Left forelimb (tissue), 1 donor: Measurements from ENCODE around the gene C3orf33.

Experiments used
- DNase-seq: peaks from one replicate; pipeline ENCODE4 v3.0.0-alpha.2; 2018; ENCODE audit warnings: low spot score

C3orf33 gene

DNA sequence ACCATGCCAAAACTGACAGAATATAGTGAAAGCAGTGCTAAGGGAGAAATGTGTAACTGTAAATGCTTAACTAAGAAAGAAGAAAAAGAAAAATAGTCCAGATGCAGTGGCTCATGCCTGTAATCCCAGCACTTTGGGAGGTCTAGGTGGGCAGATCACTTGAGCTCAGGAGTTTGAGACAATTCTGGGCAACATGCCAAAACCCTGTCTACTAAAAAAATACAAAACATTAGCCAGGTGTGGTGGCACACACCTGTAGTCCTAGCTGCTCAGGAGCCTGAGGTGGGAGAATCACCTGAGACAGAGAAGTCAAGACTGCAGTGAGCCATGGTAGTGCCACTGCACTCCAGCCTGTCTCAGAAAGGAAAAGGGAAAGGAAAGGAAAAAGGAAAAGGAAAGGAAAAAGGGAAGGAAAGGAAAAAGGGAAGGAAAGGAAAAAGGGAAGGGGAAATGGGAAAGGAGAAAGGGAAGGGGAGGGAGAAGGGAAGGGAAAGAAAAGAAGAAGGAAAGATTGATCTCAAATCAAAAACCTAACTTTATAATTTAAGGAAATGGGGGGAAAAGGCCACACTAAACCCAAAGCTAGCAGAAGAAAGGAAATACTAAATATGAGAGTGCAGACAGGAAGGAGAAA, 20.3 kb downstream of the C3orf33 start:
- no peak for DNase-seq

DNA sequence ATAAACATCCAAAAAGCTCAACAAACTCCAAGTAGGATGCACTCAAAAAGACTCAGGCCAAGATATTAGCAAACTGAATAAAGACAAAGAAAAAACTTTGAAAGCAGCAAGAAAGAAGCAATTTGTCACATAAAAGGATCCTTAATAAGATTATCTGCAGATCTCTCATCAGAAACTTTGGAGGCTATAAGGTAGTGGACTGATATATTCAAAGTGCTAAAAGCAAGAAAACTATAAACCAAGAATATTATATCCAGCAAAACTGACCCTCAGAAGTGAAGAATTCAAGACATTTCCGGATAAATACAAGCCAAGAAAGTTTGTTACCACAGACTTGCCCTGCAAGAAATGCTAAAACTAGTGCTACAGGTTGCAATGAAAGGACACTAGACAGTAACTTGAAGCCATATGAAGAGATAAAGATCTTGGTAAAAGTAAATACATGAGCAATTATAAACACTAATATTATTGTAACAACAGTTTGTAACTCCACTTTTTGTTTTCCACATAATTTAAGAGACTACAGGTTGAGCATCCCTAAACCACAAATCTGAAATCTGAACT, 23.6 kb downstream of the C3orf33 start:
- no peak for DNase-seq

DNA sequence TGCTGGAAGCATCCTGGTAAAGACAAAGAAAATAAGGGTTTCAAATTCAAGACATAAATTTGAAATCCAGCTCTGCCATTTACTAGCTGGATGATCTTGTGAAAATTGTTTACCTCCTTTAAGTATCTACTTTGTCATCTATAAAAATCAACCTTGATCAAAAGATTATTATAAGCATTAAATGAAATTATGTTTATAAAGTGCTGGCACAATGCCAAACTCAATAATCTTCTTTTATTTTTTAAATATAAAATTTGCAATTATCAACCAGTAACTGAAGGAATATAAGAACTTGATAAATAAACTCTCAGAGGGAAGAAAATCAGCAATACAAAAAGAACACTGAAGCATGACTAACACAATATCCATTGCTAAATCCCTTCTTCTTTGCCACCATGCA, 25.8 kb downstream of the C3orf33 start:
- no peak for DNase-seq

DNA sequence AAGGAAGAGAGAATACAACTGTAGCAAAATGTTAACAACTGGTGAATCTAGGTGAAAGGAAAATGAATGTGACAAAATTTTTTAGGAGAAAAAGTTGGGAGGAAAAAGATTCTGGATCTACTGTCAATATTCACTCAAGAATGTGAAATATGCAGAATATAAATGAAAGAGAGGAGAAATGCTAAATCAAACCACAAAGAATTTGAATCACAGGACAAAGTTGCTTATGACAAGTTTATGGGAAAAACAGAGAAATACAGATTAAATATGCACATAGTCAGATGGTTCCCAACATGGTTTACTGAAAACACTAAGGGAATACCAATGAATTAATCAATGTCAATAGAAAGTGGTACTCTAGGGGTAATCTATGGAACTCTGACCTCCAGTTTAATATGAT, 27.6 kb downstream of the C3orf33 start:
- DNase-seq, result no peak

DNA sequence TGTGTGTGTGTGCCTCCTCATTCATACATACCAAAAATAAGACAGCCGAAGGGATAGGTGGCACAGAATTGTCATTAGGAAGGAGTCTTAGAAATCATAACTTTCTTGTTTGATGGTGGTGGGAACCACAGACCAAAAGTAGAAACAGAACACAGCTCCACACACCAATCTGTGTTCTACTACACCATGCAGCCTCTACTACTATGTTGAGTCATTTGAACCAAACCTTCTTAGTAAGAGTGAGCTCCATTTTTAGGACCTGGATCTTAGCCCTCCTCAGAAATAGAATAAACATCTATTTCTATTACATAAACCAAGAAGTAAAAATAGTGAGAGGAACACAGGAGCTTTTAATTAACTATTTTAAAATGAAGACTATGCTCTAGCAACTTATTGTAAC, 33.3 kb downstream of the C3orf33 start:
- no peak for DNase-seq

DNA sequence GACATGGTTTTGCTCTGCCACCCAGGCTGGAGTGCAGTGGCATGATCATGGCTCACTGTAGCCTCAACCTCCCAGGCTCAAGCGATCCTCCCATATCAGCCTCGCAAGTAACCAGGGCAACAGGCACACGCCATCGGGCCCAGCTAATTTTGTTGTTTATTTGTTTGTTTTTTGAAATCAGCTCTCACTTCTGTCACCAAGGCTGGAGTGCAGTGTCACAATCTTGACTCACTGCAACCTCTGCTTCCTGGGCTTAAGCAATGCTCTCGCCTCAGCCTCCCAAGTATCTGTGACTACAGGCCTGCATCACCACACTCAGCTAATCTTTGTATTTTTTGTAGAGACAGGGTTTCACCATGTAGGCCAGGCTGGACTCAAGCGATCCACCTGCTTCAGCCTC, 35.0 kb downstream of the C3orf33 start:
- DNase-seq, result no peak

DNA sequence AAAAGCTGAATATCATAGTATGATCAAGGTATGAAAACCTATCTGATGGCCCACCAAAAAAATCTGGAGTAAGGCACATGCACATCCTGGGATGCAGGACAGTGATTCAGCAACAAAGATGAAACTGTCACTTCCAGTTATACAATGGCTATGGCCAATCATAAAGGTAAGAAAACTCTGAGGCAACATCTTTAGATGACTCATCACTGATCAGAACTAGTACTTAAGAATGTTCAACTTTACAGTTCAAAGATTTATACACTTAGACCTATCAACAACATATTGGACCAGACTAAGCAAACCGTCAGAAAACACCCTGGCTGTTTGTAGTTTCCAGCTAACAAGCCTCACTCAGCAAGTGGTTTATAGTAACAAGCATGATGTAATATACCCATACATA, 39.9 kb downstream of the C3orf33 start:
- DNase-seq, result no peak

DNA sequence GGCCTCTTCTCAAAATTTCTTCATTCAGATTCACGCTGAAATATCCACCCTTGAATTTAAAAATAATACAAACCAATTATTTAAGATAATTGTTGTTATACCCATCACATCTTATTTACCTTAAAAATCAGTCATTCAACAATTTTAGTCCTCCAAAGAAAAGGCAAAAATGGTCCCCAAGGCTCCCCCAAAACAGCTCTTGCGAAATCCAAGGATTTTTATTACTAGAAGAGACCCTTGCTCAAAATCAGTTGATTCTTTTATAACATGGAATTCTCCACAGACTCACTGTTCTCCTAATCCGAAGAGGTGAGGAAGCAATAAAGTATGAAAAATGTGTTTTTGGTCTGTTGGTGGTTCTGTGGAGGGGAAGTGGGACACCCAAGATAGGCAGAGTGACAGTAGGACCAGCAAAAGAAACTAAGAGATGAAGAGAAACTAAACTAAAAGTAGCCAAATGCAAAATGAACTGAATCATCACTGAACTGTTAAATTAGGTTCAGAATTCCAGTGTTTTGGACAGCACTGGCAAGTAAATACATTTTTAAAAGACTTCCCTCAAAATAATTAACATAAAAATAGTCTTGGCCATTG, 42.1 kb downstream of the C3orf33 start:
- DNase-seq, result no peak

DNA sequence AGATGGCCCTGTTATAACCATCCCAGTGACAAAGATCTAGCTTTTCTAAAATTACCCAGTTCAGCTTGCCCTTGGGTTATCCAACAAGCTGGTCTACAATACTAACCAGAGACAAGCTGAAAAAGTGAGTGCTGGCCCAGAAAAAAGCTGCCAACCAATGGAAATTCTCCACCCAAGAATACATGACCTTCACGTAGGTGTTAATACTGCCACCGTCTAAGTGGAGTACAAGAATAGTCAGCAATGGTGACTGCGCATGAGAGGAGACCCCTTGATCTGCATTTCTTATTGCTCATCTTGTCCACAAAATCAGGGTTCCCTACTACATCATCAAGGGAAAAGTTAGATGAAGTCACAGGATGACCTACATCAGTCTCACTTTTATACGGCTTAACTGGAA, 45.4 kb downstream of the C3orf33 start:
- no peak for DNase-seq

DNA sequence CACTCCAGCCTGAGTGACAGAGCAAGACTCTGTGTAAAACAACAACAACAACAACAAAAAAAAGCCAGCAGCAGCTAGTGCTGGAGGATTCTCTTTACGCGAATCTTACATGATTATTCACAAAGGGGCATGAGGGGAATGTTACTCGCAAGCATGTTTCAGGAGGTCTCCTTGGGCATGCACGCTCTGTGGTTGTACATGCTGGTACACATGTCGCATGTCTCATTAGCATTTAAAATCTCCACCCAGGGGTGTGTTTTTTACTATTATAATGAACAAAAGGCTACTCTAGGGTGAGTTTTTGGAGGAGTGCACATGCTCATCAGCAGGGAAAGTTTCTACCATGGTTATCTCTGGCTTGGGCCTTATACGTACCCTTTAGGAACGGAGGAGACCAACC, 48.5 kb downstream of the C3orf33 start:
- no peak for DNase-seq

DNA sequence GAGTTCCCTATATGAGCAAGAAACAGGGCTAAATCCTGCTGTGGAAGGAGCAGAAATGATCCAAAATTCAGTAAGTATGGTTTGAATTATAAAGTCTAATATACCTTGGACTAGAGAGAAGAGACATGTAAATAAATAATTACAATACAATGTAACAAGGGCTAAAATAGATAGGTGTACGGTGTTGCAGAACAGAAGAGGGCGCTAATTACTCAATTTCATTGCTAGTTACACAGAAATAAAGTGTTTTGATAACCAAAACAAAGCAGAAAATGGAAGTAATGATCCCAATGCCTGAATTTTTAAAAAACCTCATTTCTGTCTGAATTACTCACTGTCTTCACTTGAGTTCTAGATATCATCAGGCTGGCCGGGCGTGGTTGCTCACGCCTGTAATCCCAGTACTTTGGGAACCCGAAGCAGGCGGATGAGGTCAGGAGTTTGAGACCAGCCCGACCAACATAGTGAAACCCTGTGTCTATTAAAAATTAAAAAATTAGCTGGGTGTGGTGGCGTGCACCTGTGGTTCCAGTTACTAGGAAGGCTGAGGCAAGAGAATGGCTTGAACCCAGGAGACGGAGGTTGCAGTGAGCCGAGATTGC, 52.9 kb downstream of the C3orf33 start:
- DNase-seq, result no peak

DNA sequence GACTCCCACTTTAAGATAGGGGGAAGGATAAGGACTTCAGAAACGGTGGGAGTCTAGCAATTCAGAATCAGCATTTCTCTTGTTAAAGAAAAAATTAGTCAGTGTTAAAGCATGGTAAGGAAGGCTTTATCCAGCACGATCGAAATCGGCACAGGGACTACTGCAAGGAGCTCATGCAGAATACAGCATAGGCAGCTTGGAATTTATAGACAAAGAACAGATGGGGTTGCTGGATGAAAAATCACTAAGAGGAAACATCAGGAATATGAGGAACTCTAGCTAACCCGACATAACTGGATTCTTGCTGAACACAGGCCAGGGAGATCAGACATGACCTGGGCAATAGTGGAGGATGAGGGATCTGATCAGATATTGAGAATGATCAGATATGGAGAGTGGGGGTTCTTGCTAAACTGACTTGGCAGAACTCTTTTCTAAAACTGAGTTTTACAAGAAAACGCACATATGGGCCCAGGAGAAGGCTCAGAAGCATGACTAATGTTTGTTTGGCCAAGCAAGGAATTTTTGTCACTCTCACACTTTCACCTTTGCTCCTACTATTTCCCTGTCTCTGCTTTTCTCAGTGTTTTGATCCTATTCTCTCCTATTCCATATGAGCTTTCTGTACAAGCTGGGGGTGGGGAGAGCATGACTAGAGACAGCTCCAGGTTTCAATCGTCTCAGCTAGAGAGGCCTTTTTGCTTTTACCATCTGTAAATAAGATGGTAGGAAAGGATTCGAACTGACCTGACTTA, 57.3 kb downstream of the C3orf33 start:
- no peak for DNase-seq

DNA sequence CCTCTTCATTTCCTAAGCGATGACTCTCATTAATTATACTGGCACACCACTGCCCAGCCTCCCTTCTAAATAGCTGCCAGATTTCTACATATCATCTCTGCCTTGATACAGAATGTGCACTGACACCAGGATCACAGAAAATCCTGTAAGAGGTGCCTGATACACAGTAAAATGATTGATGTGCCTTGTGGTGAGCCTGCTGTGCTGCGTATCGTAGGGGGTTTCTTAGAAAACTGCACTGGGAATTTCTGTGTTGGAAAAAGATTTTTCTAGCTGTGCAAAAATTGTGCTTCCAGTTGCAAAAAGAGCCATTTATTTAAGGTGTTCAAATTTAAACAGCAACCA, 58.2 kb downstream of the C3orf33 start:
- DNase-seq, result no peak

DNA sequence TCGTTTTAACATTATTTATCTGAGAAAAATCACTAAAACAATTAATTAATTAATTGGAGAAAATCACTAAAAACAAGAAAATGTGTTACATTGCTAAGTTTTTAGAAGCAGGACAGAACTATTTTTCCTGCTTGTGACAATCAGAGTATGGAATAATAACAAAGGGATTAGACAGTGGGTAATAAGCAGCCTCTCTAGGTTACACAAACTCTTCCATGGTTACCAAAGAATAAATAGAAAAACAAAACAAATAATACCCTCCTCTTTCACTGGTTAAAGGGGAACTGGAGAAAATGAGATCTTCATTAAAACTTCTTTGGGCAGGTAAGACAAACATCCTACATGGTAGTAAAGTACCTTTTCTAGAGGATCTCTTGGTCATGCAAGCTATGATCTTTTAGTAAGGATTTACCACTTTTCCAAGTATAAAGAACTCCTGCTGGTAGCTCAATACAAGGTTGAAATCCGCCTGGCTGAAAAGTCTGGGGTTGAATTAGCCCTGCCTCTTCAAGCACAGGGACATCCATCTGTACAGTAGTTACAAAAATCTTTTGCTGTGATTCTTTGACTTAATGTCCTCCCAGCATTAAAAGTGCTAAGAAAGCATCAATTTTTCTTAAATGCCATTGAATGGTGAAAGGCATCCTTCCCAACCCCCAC, 58.7 kb downstream of the C3orf33 start:
- no peak for DNase-seq

DNA sequence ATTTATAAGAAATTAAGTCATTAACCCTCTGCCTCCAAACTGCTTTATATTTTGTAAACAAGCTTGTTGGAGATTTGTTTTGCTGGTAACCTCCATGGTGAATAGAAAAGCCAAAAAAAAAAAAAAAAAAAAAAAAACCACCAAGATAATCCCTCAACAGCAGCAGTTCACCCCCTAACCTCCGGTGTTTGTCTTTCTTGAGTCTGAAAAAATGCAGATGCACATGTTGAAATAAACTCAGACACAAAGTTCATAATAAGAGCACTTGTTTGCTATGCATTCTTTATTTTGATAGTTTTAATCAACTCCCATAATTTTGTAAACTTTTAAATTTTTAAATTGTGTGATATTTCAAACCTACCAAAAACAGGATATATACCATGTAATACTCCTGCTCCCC, 59.4 kb downstream of the C3orf33 start:
- no peak for DNase-seq

DNA sequence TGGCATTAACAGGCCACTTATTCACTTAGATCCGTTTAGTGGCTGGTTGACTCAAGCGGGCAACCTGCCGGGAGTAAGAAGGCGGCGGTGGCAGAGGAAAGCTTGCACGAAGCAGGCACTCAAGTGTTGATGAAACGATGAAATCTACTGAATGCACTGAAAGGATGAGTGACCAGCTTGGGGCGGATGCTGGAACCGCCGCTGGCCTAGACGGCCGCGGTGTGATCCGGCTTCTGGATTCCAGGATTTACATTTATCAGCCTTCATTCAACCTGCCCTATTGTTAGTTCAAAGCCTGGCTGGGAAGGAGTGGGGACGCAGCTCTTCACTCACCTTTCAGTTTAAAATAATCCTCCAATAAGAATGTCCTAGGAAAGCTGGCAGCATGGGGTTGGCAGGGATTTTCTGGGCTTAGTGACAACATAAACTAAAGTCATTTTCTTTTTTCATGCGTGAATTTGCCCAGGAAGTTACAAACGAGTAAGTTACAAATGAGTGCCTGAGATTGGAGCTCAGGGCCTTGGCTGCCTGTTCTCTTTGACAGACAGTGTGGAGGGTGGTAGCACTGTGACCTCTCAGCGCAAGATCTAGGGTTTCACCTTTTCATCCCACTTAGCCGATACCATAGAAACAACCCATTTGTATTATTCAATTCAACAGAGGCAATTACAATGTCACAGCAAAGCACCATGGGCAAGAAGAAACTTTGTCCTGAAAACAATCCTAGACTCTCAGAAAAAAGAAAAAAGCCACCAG, 60.1 kb downstream of the C3orf33 start:
- no peak for DNase-seq

DNA sequence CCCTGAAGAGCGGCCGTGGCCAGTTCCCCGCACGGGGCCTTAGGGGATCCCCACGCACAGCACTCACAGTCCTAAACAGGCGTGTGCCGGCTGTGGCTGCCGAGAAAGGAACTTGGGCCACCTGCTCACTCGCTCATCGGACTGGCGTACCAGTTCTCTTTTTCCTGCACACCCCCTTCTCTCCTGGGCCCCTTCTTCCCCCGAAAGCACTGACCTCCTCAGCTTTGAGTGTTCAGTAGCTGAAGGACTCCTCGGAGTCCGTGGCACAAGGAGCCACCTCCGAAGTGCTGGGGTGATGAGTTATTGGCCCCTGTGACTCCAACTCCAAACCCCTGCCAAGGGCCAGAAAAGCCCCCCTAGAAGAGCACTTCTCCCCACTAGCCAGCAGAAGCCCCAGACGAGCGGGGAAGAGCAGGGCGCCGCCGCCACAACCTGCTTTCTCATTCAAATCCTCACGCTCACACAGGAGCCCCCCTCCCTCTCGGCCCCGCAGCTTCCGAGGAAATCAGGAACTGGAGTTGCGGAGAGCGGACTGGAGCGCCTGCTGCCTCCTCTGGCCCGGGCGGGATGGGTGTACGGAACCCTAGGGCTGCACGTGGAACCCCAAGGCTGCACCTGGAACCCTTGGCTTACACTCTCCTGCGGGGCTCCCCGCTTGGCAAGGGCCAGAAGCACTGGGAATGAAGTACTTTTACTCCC, 61.3 kb downstream of the C3orf33 start, which contains the start of gene PLCH1:
PLCH1 (minus strand) TSS at position 446 of the 699 bp plus-strand sequence. CDS start 40,847 bp downstream, outside the sequence.
- DNase-seq, result peak; percentile 78

DNA sequence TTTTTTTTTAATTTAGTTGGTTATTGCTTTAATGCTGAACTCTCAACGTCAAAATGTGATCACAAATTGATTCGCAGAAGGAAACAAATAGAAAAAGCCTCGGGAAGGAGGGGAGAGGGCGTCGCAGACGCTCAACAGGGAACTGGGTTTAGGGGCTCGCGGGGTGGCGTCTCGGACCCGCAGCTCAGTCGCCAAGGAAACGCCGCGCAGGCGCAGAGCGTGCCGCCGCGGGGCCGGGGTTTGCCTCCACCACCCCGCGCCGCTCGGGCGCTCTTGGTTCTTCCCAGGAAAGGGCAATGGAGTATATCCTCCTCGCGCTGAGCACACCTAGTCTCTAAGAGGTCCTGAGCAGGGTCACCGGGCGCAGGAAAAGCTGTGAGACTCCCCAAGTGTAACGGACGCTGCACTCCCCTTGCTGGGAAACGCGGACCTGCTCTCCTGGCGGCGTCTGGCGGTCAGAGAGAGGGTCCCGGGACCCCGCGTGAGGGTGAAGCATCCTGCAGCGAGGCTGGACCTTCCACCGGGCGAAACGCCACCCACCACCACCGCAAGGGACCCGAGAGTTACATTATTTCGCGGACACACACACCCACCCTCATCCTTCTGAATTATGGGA, 62.0 kb downstream of the C3orf33 start:
- DNase-seq, result peak; percentile 67

DNA sequence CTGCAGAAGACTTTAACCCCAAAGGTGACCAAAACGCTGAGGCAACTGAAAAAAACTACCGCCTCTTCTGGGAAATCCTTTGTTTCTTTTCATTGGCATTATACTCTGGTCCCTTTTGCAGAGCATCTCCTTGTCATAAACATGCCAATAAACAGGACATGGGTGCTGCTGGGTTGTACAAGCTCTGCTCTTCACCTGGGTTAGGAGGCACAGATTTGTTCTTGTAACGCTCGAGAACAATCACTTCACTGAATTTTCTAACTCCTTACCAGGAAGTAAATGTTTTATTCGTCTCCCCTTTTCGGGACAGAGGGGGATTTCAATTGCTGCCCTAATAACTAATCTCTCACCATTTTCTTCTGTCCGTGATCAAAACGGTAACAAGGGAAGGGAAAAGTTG, 62.5 kb downstream of the C3orf33 start:
- DNase-seq, result no peak

DNA sequence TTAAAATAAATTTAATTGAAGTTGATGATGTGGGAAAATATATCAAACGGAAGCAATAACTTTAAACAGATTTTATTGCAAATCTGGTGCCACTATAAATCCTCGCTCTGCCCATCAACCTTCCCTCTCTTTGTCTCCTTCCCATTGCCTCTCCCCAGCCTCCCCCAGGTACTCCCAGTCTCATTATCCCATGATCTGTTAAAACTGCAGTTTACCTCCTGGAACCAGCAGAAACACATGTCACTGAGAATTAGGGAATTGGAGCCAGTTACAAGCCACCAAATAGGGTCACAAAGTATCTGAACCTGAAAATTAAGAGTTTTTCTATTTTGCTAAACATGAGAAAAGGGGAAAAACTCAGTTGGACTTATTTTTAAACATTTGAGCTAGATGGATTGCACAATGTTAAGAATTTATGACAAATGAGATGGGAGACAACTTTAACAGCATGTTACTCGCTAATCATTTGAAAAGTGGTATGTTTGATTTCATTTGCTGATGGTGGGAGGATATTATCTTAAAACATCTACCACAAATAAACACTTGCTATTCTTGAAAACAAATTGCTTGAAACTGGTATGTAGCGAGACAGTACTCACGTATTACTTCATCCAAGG, 63.6 kb downstream of the C3orf33 start:
- DNase-seq, result no peak
